ENCODE measurements around the gene MSH5. TPM values are rescaled to one million over a fixed set of nuclear protein-coding genes. Genes with fewer than 3 reads are reported as not detected.
A peak's percentile ranks its signal among the peaks of the same experiment; 100 is the strongest.

MSH5 gene
- total and polyA plus RNA-seq, 9 of the 15 experiments (the other 6 are each of a cell fraction or from before 2014, with no cell fraction given), result 12.5 to 104 (median 46.6) TPM

GRCh38 chr6:31717499-31718222 lies 22.1 kb upstream of the MSH5 start (continued):
- TF ChIP-seq ZNF282 (CRISPR knock-in tag; IDR thresholded peaks at IDR 0.05) (no peak), CXXC5 (CRISPR knock-in tag; IDR thresholded peaks at IDR 0.05) (peak; percentile 48), E2F6 (IDR thresholded peaks at IDR 0.05; ENCODE audit: borderline replicate concordance in 1 of 2, extremely low read depth in 1 of 2, insufficient read depth in 1 of 2, insufficient read length in 1 of 2, low read depth in 1 of 2, low read length in 1 of 2, poor library complexity in 1 of 2, severe bottlenecking in 1 of 2) (peak; percentile 14 to 47)

- WGBS (ENCODE audit: insufficient coverage, low coverage, missing lambda C conversion rate), result 39% methylated on average over 1 of the region's 1 CpG
- FAIRE-seq, result no peak
- H2AFZ ChIP-seq (ENCODE audit: low read depth, low read length), result no peak overlapping the region
- H3K9me3 ChIP-seq (replicated peaks; ENCODE audit: control insufficient read depth, insufficient read depth, low read depth, low read length), result no peaks in the 10 kb centered on the region
- CTCF ChIA-PET (ENCODE audit: low intra/inter-chr PET ratio), result interaction anchor here (0.6 kb wide), 1 partner anchor 38 kb away, joined by 3 read pairs; the partner anchor contains the start of gene LY6G5C
- in situ Hi-C loops (cut with MboI) (no loop called here), intact Hi-C loops (cut with micrococcal nuclease) (no loop called here)
- ATAC-seq, result no peak
- H3K36me3 ChIP-seq (ENCODE audit: control insufficient read depth, insufficient read depth, low read length), result no peaks in the 10 kb centered on the region
- H3K4me3 ChIP-seq, result no peak overlapping the region
- POLR2A ChIA-PET, result interaction anchor here (0.8 to 15.0 kb wide), 4 partner anchors 6 to 18 kb away, joined by 3 to 223 read pairs (median 11); partner anchors contain the start of genes ABHD16A, CLIC1, LY6G6D and LY6G6F
- H3K79me2 ChIP-seq (ENCODE audit: control insufficient read depth, insufficient read depth, low read length), result no peaks in the 10 kb centered on the region
- no peak overlapping the region for H3K9ac ChIP-seq (ENCODE audit: insufficient read depth in 1 of 2, low read depth in 2 of 2, low read length in 2 of 2)
- BruUV-seq (replicated peaks), result no TSS peak
- TF ChIP-seq ZNF280B (CRISPR knock-in tag; IDR thresholded peaks at IDR 0.05) (no peak), ZNF184 (CRISPR knock-in tag; IDR thresholded peaks at IDR 0.05) (no peak), RBM14 (IDR thresholded peaks at IDR 0.05; ENCODE audit: borderline replicate concordance, insufficient read depth, low read depth, low read length) (no peak), AFF4 (CRISPR knock-in tag; IDR thresholded peaks at IDR 0.05) (no peak), TCF7 (IDR thresholded peaks at IDR 0.05; ENCODE audit: borderline replicate concordance) (no peak), ZBTB9 (CRISPR knock-in tag; IDR thresholded peaks at IDR 0.05) (no peak), TBL1XR1 (IDR thresholded peaks at IDR 0.05; ENCODE audit: low read length in 2 of 2) (0 out of 4 replicates have a peak, but pooled peaks of 1 of the 2 experiments have one; percentile 10)
- H3K9me1 ChIP-seq (ENCODE audit: control insufficient read depth, insufficient read depth, low read length), result no peaks in the 10 kb centered on the region
- no peaks in the 10 kb centered on the region for H3K27me3 ChIP-seq (ENCODE audit: control insufficient read depth in 2 of 2, insufficient read depth in 2 of 2, low read length in 2 of 2)
- no peak for DNase-seq (ENCODE audit: extremely low read depth in 1 of 4, low spot score in 3 of 4)
- H3K4me1 ChIP-seq (replicated peaks in 1 of 2; ENCODE audit: control insufficient read depth in 2 of 2, insufficient read depth in 2 of 2, low read length in 2 of 2), result peaks cover 22 to 24% of the 10 kb centered on the region in 2 experiments
- H3K4me2 ChIP-seq (ENCODE audit: insufficient read depth, low read length), result no peak overlapping the region
- no peaks in the 10 kb centered on the region for H4K20me1 ChIP-seq (replicated peaks; ENCODE audit: control insufficient read depth, insufficient read depth, low read length)
- no peak overlapping the region for H3K27ac ChIP-seq (ENCODE audit: extremely low read depth, low read depth, low read length)
These were observed 21.5 kb upstream of the MSH5 start for GRCh38 chr6:31718265-31718664.
